Measurements from ENCODE around the gene OR4C3.
"Not testable (repeated sequence)": the region's sequence is repeated elsewhere in the genome, so short reads cannot be mapped to it uniquely, and the experiment has no call there.

Gene OR4C3

DNA sequence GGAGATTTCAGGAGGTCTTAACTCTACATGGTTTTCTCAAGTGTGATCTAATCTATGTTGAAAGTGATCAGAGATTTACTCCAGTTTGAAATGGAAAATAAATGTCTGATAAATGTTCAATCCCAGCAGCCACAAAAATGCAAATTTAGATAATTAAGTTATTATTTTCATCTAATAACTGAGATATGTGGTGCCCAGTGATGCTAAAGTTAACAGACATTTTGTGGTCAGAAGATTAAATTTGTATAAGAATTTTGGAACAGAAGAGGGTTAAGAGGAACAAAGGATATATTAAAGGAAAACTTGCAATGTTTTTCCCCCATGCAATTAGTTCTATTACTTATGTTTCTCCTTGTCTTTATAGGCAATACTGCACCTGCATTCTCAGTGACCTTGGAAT lies at the start of gene OR4C3:
TSS of gene OR4C3 (plus strand) at position 301 of the 400 bp plus-strand sequence. CDS start 102 bp downstream, outside the sequence.
- H3K27ac Mint-ChIP-seq, H3K9me3 Mint-ChIP-seq, H3K36me3 Mint-ChIP-seq, H3K4me1 Mint-ChIP-seq, H3K4me3 Mint-ChIP-seq, CTCF ChIA-PET, DNase-seq, H3K27me3 Mint-ChIP-seq: not testable (repeated sequence)

DNA sequence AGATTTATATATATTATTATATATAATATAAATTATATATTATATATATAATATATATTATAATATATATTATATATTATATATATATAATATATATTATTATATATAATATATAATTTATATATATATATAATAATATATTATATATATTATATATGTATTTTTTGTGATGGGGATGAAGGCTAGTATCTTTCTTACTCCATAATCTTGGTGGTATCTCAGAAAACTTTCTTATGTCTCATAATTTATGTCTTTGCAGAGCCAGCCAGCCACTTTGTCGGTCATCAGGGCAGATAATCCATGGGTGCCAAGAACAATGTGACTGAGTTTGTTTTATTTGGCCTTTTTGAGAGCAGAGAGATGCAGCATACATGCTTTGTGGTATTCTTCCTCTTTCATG lies 18.8 kb upstream of the OR4C3 start, which contains the start of gene OR4S1:
TSS of gene OR4S1 (plus strand) at position 301 of the 400 bp plus-strand sequence. CDS start at position 301, 0 bp downstream.
- Mint-ChIP-seq H3K36me3 (no peaks in the 10 kb centered on the region), H3K4me3 (no peak within 1 kb of the TSS), H3K27me3 (peaks cover 10% of the 10 kb centered on the region), H3K9me3 (no peaks in the 10 kb centered on the region), H3K4me1 (no peaks in the 10 kb centered on the region), H3K27ac (no peak within 1 kb of the TSS)
- no peak for DNase-seq
- CTCF ChIA-PET: interaction anchor here (2.7 kb wide), 1 partner anchor 134 kb away, joined by 12 read pairs; no protein-coding TSS in a partner anchor

DNA sequence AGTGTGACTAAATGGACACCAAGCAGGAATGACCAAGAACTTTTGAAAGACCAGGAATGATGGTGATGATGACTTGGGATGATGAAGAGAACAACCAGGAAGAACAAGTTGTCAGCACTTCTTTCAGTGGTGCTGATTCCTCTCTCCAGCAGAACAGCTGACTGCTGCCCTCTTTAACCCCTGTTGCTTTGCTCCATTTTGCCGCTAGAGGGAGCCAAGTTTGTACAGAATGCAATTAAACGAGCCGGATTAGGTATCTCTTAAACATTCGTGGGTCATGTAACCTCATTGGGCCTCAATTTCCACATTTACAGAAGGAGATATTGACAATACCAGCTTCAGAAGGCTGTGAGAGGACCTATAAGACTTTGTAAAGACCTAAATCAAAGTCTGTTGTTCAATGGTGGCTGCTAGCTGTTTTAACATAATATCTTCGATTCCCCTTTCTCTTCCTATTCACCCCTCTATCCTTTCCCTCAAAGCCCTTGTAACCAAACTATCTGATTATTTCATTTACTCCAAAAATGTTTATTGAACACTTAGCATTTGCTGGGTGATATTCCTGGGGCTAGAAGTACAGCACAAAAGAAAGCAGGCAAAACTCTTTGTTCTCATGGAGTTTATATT lies 16.8 kb upstream of the OR4C3 start:
- Mint-ChIP-seq H3K9me3 (no peaks in the 10 kb centered on the region), H3K36me3 (no peaks in the 10 kb centered on the region), H3K4me3 (no peak overlapping the region), H3K4me1 (no peaks in the 10 kb centered on the region), H3K27me3 (peaks cover 10% of the 10 kb centered on the region), H3K27ac (no peak overlapping the region)
- CTCF ChIA-PET: interaction anchor here (0.6 to 2.7 kb wide), 8 partner anchors 9 to 1688 kb away, joined by 3 to 14 read pairs (median 4); no protein-coding TSS in a partner anchor
- DNase-seq: peak; percentile 83

DNA sequence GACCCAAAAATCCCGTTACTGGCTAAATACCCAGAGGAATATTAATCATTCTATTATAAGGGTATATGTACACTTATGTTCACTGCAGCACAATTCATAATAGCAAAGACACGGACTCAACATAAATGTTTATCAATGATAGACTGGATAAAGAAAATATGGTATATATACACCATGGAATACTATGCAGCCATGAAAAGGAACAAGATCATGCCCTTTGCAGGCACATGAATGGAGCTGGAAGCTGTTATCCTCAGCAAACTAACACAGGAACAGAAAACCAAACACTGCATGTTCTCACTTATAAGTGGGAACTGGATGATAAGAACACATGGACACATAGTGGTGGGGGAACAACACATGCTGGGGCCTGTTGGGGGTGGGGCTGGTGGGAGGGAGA lies 11.1 kb upstream of the OR4C3 start:
- H3K36me3 Mint-ChIP-seq, H3K9me3 Mint-ChIP-seq, H3K27ac Mint-ChIP-seq, H3K27me3 Mint-ChIP-seq, H3K4me1 Mint-ChIP-seq, DNase-seq, CTCF ChIA-PET, H3K4me3 Mint-ChIP-seq: not testable (repeated sequence)

DNA sequence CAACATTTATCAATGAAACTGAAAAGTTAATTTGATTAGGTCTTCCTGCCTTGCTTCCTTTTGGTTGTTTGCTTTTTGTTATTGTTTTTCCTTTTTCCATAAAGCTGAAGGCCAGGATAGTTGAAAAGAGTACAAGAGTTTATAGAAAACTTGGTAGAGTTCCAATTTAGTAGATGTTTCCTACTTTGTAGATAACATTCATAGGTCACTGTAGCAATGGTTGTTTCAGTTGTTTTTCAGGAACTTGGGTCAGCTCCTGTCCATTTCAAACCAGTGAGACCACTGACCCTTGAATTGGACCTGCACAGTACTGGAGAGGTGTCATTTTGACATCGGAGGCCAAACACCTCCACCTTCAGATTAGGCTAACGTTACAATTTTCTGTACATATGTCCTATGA lies 4.9 kb upstream of the OR4C3 start:
- DNase-seq, H3K4me1 Mint-ChIP-seq, H3K36me3 Mint-ChIP-seq, CTCF ChIA-PET, H3K4me3 Mint-ChIP-seq, H3K9me3 Mint-ChIP-seq, H3K27me3 Mint-ChIP-seq, H3K27ac Mint-ChIP-seq: not testable (repeated sequence)

DNA sequence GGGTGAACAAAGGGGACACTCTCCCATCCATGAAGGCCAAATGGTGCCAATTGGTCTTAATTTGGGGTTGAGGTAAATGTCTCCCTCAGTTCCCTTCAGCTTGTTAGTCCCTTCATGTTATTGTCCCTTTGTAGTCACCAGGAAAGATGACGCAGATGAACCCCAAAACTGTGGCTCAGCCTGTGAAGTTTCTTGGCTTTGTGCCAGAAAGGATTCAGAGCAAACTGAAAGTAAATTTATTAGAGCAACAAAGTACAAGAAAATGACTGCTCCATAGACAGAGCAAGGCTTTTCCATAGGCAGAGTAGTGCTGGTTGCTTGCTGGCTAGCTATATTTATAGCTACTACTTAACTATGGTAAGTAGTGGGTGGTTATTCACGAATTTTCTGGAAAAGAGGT lies 16.7 kb downstream of the OR4C3 start:
- no peak overlapping the region for H3K4me3 Mint-ChIP-seq
- H3K4me1 Mint-ChIP-seq: peaks cover 24% of the 10 kb centered on the region
- peaks cover 20% of the 10 kb centered on the region for H3K9me3 Mint-ChIP-seq
- no peaks in the 10 kb centered on the region for H3K27me3 Mint-ChIP-seq
- CTCF ChIA-PET: no interaction called here
- peaks cover 11% of the 10 kb centered on the region for H3K36me3 Mint-ChIP-seq
- peak; percentile 41 for DNase-seq
- no peak overlapping the region for H3K27ac Mint-ChIP-seq

DNA sequence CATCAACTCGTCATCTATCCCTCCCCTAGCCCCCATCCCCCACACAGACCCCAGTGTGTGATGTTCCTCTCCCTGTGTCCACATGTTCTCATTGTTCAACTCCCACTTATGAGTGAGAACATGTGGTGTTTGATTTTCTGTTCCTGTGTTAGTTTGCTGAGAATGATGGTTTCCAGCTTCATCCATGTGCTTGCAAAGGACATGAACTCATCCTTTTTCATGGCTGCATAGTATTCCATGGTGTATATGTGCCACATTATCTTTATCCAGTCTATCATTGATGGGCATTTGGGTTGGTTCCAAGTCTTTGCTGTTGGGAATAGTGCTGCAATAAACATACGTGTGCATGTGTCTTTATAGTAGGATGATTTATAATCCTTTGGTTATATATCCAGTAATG lies 17.8 kb downstream of the OR4C3 start:
- H3K4me3 Mint-ChIP-seq, H3K27me3 Mint-ChIP-seq, DNase-seq, H3K27ac Mint-ChIP-seq, CTCF ChIA-PET: not testable (repeated sequence)
- Mint-ChIP-seq H3K4me1 (peaks cover 33% of the 10 kb centered on the region), H3K9me3 (peaks cover 26% of the 10 kb centered on the region), H3K36me3 (peaks cover 18% of the 10 kb centered on the region)

DNA sequence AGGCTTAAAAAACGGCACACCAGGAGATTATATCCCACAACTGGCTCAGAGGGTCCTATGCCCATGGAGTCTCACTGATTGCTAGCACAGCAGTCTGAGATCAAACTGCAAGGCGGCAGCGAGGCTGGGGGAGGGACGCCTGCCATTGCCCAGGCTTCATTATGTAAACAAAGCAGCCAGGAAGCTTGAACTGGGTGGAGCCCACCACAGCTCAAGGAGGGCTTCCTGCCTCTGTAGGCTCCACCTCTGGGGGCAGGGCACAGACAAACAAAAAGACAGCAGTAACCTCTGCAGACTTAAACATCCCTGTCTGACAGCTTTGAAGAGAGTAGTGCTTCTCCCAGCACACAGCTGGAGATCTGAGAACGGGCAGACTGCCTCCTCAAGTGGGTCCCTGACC lies 21.6 kb downstream of the OR4C3 start:
- Mint-ChIP-seq H3K9me3 (peaks cover 34% of the 10 kb centered on the region), H3K36me3 (peaks cover 21% of the 10 kb centered on the region), H3K4me1 (peaks cover 27% of the 10 kb centered on the region), H3K27ac (peak overlapping the region; percentile 83)
- peak; percentile 43 for DNase-seq
- H3K4me3 Mint-ChIP-seq, H3K27me3 Mint-ChIP-seq, CTCF ChIA-PET: not testable (repeated sequence)

DNA sequence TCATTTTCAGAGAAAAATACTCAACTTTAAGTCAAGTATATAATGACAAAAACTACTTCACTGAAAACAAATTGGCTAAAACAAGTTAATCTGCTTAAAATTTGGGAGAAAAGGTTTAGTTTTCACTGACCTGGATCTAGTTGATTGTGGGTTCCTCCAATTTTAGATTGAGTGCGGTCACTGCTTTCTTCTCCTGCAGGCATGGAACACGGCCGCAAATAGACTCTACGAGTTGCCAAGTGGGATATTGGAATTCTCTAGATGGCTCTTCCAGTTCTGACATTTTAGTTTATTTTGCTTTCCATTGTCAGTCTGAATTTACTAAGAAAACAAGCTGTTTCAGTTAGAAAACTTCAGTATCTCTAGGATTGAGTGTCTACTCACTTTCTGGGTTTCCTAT lies 29.3 kb downstream of the OR4C3 start:
- Mint-ChIP-seq H3K9me3 (no peaks in the 10 kb centered on the region), H3K36me3 (no peaks in the 10 kb centered on the region), H3K27ac (no peak overlapping the region), H3K4me3 (no peak overlapping the region), H3K27me3 (no peaks in the 10 kb centered on the region), H3K4me1 (no peaks in the 10 kb centered on the region)
- CTCF ChIA-PET: no interaction called here
- DNase-seq: no peak

DNA sequence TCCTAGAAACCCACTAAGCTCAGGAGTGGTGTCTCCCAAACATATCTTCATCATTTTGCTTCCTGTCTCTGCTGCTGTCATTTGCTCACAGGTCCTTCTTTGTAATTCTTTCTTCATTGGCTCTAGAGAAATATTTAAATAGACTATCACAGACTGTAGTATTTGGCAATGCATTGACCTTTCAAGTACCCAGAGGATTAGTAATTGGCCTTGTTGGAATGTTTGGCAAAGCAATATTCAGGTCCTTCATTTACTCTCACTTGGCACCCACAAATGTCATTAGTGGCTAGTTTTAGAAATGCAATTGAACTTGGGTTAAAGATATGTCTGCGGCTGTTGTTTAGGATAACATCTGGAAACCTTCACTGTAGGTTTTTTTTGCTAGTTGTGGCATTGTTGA lies 30.0 kb downstream of the OR4C3 start:
- Mint-ChIP-seq H3K4me3 (no peak overlapping the region), H3K9me3 (no peaks in the 10 kb centered on the region), H3K4me1 (no peaks in the 10 kb centered on the region), H3K27ac (no peak overlapping the region), H3K36me3 (no peaks in the 10 kb centered on the region), H3K27me3 (no peaks in the 10 kb centered on the region)
- CTCF ChIA-PET: no interaction called here
- no peak for DNase-seq

DNA sequence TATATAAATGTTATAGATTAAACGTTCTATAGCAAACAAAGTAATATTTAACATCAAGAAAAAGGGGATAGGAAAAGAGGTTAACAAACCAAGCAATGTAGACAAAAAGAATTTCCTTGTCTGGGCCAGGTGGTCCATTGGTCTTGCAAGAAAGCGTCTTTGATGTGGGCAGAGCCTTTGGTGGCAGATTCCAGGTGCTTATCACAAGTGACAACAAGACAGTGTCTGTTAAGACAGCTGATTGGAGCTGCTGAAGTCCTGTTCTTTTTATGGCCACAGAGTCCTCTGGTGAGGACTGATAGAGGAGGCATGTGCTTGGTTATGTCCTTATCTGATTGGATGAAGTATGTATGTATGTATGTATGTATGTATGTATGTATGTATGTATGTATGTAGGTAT lies 36.6 kb downstream of the OR4C3 start:
- H3K4me3 Mint-ChIP-seq, H3K27me3 Mint-ChIP-seq, DNase-seq, H3K9me3 Mint-ChIP-seq, H3K4me1 Mint-ChIP-seq, CTCF ChIA-PET, H3K36me3 Mint-ChIP-seq, H3K27ac Mint-ChIP-seq: not testable (repeated sequence)

DNA sequence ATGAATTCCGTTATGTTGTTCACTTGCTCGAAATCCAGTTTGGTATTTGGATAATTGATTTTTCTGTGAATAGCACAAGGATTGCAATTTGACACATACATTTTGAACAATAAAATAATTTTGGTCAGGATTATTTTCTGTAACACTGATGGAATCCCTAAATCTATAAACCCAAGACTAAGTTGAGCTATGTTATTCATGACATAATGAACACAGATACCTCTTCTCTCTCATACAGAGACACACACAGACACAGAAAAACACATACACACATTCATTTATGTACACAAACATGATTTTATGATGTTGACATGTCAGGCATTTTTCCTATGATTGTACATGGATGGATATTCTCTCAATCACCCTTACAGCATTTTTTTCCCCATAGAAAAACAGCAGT lies 41.6 kb downstream of the OR4C3 start, which contains the start of gene OR4C5:
TSS of gene OR4C5 (minus strand) at position 101 of the 400 bp plus-strand sequence. CDS start at position 101, 0 bp downstream.
- no peak within 1 kb of the TSS for H3K27ac Mint-ChIP-seq
- H3K4me3 Mint-ChIP-seq: no peak within 1 kb of the TSS
- H3K4me1 Mint-ChIP-seq: no peaks in the 10 kb centered on the region
- H3K27me3 Mint-ChIP-seq: no peaks in the 10 kb centered on the region
- H3K9me3 Mint-ChIP-seq: no peaks in the 10 kb centered on the region
- DNase-seq: no peak
- no peaks in the 10 kb centered on the region for H3K36me3 Mint-ChIP-seq
- CTCF ChIA-PET: no interaction called here

Data from activated naive CD4-positive, alpha-beta T cell treated with anti-CD3 and anti-CD28 coated beads, Interleukin-2, amount 10 ng/mL, durations not matched to agents 7 days and 5 days (primary cell).